ENCODE data around the gene GABRB3.

GABRB3 gene

DNA sequence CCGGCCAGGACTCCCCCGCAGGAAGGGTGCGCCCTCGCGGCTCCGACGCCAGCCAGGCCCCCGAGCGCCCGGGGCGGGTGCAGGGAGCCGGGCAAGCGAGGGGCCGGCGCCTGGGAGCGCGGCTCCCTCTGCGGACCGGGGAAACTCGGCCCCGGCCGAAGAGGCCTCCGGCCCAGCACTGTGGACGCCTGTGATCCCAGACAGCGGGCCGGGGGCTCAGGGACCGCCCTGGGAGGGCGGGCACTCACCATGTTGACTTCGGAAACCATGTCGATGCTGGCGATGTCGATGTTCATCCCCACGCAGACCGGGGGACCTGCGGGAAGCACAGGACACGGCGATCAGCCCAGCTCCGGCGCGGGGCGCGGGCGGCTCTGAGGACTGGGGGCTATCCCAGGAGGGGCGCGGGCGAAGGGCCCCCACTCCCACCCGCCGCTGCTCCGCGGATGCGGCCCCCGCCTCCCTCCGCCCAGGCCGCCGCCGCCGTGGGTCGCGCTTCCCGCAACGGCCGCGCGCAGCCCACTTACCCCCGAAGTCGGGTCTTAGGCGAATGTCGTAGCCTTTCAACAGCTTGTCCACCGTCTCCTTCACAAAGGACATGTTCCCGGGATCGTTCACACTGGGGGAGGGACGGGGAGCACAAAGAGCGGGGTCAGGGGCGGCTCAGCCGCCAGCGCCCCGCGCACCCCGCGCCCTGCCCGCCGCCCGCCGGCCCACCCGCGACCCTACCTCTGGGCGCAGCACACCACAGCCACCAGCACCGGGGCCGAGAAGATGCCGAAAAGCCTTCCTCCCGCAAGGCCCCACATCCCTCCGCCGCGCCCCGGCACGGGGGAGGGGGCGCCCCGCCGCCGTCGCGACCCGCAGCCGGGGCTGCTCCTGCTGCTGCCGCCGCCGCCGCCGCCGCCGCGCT is at the start of gene GABRB3:
TSS of gene GABRB3 (minus strand) at position 913 of the 913 bp plus-strand sequence.
- DNase-seq: no peak

GRCh38 chr15:26807517-26808427 is 34.9 kb upstream of the GABRB3 start:
- DNase-seq: no peak

GRCh38 chr15:26806574-26806973 is 33.7 kb upstream of the GABRB3 start:
- DNase-seq: no peak

DNA sequence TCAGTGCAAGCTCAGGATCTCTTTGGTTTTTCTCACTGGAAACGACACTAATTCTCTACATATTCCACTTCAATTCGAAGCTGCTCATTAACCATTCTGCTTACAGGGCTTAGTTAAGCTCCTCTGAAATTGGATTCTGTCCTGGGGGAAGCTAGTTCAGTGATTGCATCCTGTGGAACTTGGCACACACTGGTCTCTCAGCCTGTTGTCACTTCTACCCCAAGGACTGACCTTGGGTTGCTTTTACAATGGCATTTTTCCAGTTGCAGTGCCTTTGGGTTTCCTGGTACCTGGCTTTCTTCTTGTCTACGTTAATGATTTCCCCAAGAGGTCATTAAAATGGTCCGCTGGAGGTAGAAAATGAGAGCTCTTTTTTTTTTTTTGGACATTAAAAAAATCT is 33.3 kb upstream of the GABRB3 start:
- no peak for DNase-seq

GRCh38 chr15:26805470-26805869 is 32.6 kb upstream of the GABRB3 start:
- no peak for DNase-seq

DNA sequence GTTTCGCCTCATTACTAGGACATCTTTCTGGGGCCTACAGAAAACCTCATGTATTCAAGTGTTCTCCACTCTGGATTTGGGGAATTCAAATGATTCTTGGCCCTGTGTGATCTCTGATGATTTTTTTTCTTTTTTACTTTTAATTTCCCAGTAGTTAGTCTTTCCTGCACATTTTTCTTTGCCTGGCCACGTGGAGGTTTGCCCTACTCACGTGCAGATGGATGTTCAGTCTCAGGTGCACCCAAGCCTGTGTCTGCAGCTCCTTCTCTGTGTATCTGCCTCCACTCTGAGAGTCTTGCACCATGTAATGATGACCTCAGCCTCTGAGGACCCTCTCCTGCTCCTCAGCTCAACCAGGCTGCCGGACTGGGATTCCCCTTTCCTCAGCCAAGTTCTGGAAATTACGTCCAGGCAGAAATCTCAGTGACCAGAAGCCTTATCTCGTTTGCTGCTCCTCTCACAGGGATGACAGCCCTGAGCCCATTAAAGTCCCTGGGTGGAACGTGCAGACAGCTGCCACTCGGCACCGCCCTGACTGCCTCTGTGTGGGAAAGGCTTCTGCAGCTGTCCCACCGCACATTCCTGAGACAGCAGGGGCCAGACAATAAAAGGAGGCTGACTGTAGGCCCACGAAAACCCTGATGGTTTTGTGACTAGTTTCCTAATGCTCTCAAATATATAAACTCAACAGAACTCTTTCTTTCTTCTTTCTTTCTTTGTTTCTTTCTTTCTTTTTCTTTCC is 31.4 kb upstream of the GABRB3 start:
- DNase-seq: no peak

GRCh38 chr15:26790118-26790517 is 17.3 kb upstream of the GABRB3 start:
- DNase-seq: no peak

GRCh38 chr15:26781816-26782215 is 8.9 kb upstream of the GABRB3 start:
- no peak for DNase-seq

- no peak for DNase-seq
Observed at GRCh38 chr15:26773917-26774316, 1.1 kb upstream of the GABRB3 start.

GRCh38 chr15:26773067-26773877 is 406 bp upstream of the GABRB3 start:
- DNase-seq: peak; percentile 80

- DNase-seq: peak; percentile 10
Observed at GRCh38 chr15:26771578-26772153, 1.2 kb downstream of the GABRB3 start.

- no peak for DNase-seq
Observed at GRCh38 chr15:26771168-26771567, 1.7 kb downstream of the GABRB3 start.

DNA sequence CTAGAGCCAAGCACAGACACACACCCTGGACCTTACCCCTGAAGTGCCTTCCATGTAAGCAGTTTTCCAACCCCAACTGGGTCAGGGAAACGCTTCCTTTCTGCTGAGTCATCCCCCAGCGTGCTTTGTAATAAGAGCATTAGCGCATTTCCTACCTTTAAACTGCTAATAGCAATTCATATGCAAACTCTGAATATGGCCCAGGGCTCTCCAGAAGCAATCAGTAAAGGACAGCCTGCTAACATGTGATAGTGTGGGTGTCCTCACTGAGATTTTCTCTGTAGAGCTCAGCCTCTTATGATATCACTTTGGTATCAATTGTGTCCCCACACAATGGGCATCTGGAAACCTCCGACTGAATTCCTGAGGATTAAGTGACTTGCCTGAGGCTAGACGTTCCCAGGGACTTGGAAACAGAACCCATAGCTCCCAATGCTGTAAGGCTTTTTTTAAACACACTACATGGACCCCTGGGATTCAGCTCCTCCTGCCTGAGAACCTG is 5.6 kb downstream of the GABRB3 start:
- DNase-seq: no peak

DNA sequence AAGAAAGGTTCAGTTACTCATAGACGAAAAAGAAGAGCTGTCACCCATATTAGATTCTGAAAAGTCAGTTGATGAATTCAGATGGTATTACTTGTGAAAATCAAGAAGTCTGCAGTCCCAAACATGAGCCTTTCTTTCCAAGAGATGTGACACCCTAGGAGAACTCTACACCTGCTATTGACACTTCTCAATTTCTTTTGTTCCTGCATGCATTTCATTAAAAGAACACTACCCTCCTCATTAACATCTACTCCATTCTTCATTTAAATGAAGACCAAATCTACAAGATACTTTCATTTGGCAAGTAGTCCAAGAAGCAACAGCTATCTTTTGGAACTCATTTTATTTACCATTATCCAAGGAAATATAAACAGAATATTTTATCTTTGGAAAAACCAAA is 6.6 kb downstream of the GABRB3 start:
- DNase-seq: no peak

GRCh38 chr15:26759986-26760385 is 12.9 kb downstream of the GABRB3 start:
- no peak for DNase-seq

DNA sequence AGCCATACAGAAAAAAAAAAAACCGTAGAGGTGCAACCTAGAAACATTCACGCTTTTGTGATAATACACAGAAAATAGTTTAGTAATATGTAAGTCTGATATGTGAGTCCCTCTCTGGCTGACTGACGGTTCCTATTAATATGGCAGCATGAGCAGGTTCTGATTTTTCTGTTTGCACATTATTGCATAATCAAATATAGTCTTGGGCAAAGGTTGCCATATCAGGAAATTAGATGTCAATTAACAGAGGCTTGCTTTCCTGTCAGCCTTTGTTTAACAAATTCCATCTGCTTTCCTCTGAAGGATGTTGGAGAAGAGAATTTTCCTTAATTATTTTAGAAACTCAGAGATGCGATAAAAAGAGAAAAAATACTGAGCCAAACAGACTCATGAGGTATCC is 14.8 kb downstream of the GABRB3 start:
- no peak for DNase-seq

DNA sequence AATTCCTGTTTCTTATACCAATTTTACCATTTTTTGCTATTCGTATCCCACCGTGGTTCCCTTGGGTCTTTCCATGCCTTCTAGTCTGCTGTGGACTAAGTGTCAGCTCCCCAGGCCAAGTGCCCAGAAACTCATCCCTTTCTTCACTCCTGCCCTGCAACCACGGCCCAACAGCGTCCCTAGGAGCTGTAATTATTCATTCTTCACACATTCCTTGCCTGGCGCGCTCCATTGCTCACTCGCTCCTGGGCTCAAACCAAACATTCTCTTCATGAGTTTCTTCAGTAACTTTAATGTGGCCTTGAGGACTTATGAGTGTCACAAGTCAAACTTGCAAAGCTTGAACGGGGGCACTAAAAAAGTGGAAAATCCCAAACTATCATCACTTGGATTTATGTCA is 15.7 kb downstream of the GABRB3 start:
- DNase-seq: no peak

DNA sequence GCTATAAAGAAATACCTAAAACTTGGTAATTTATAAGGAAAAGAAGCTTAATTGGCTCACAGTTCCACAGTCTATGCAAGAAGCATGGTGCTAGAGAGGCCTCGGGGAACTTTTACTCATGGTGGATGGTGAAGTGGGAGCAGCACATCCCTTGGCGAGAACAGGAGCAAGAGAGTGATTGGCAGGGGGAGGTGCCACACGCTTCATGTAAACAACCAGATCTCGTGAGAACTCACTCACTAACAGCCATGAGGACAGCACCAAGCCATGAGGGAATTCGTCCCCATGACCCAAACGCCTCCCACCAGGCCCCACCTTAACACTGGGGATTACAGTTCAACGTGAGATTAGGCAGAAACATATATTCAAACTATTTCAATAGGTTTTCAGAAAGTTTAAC is 28.0 kb downstream of the GABRB3 start:
- DNase-seq: no peak

- no peak for DNase-seq
Observed at GRCh38 chr15:26739791-26740190, 33.1 kb downstream of the GABRB3 start.

DNA sequence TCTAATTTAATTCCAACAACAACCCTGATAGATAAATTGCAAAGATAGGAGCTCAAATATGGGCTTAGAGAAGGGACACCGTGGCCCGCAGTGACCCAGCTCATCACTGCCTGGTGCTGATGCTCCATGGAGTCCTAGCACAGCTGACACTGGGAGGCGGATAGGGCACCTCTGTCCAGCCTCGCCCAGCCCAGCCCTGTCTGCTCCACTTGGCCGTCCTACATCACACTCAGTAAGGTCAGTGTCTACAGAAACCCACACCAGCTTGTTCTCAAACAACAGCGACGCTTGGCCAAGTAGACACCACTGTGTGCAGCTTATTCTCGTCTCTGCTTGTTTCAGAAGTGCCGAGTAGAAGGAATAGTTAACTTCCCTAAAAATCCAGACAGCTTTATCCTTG is 33.9 kb downstream of the GABRB3 start:
- no peak for DNase-seq

- no peak for DNase-seq
Observed at GRCh38 chr15:26736502-26737248, 36.2 kb downstream of the GABRB3 start.

Data from NCI-H2171 (cell line).